Ishikawa (cell line): ENCODE measurements around the gene C16orf74.

Experiments
- CEBPB ChIP-seq: IDR thresholded peaks from 2 replicates; pipeline ENCODE4 v1.6.1; 2012
- CREB1 ChIP-seq: IDR thresholded peaks from 2 replicates; pipeline ENCODE4 v1.6.1; 2012; ENCODE audit warnings: low read depth
- EGR1 ChIP-seq: IDR thresholded peaks from 2 replicates; pipeline ENCODE4 v1.6.1; 2012
- EP300 ChIP-seq: IDR thresholded peaks from 2 replicates; pipeline ENCODE4 v1.6.1; 2012; ENCODE audit warnings: borderline replicate concordance
- FOXM1 ChIP-seq: IDR thresholded peaks from 2 replicates; pipeline ENCODE4 v1.6.1; 2012; ENCODE audit warnings: low read depth, borderline replicate concordance
- MAX ChIP-seq: IDR thresholded peaks from 2 replicates; pipeline ENCODE4 v1.6.1; 2012
- NFIC ChIP-seq: IDR thresholded peaks from 2 replicates; pipeline ENCODE4 v1.6.1; 2012
- RAD21 ChIP-seq: IDR thresholded peaks from 2 replicates; pipeline ENCODE4 v1.6.1; 2012; ENCODE audit warnings: low read depth
- REST ChIP-seq: IDR thresholded peaks from 2 replicates; pipeline ENCODE4 v1.6.1; 2012; ENCODE audit warnings: low read depth, mild to moderate bottlenecking
- TAF1 ChIP-seq: IDR thresholded peaks from 2 replicates; pipeline ENCODE4 v1.6.1; 2012; ENCODE audit warnings: low read depth, mild to moderate bottlenecking
- TCF12 ChIP-seq: IDR thresholded peaks from 2 replicates; pipeline ENCODE4 v1.6.1; 2012; ENCODE audit warnings: low read depth
- TEAD4 ChIP-seq: IDR thresholded peaks from 2 replicates; pipeline ENCODE4 v1.6.1; 2012
- USF1 ChIP-seq: IDR thresholded peaks from 2 replicates; pipeline ENCODE4 v1.6.1; 2012
- YY1 ChIP-seq: IDR thresholded peaks from 2 replicates; pipeline ENCODE4 v1.6.1; 2012; ENCODE audit warnings: low read depth
- ZBTB7A ChIP-seq: IDR thresholded peaks from 2 replicates; pipeline ENCODE4 v1.6.1; 2012; ENCODE audit warnings: low read depth

C16orf74 gene

GRCh38 chr16:85689285-85689949 lies 61.5 kb downstream of the C16orf74 start:
- TF ChIP-seq ZBTB7A (no peak), YY1 (no peak), TEAD4 (no peak), USF1 (no peak), TCF12 (no peak), EP300 (no peak), EGR1 (no peak), CEBPB (no peak), RAD21 (no peak), FOXM1 (no peak)

- peak; percentile 28; the same call in 1 of the 2 replicates for TF ChIP-seq CREB1
- no peak for TF ChIP-seq USF1
- peak; percentile 57; the same call in 1 of the 2 replicates for TF ChIP-seq ZBTB7A
- peak; percentile 65; the same call in 1 of the 2 replicates for TF ChIP-seq TAF1
- no peak for TF ChIP-seq FOXM1
- TF ChIP-seq YY1: peak; percentile 83
- TF ChIP-seq NFIC: no peak
- TF ChIP-seq EP300: peak; percentile 24; the same call in 1 of the 2 replicates
- peak; percentile 26; the same call in 1 of the 2 replicates for TF ChIP-seq TEAD4
- no peak for TF ChIP-seq RAD21
- no peak for TF ChIP-seq REST
- TF ChIP-seq TCF12: 0 out of 2 replicates have a peak, but pooled peaks have one; percentile 18
- TF ChIP-seq CEBPB: no peak
- peak; percentile 98 for TF ChIP-seq MAX
- TF ChIP-seq EGR1: no peak
These were observed 62.2 kb downstream of the C16orf74 start, which contains the start of gene GINS2 for GRCh38 chr16:85688586-85689284. GINS2 (minus strand) TSS chr16:85688954; CDS start chr16:85688898, 56 bp downstream.

GRCh38 chr16:85687651-85688471 lies 63.0 kb downstream of the C16orf74 start:
- TF ChIP-seq CREB1: no peak
- TF ChIP-seq FOXM1: no peak
- TF ChIP-seq MAX: no peak
- TF ChIP-seq EGR1: no peak
- no peak for TF ChIP-seq REST
- TF ChIP-seq NFIC: no peak
- TF ChIP-seq USF1: no peak
- TF ChIP-seq EP300: no peak
- TF ChIP-seq TAF1: no peak
- TF ChIP-seq CEBPB: no peak
- no peak for TF ChIP-seq RAD21
- TF ChIP-seq TEAD4: no peak
- TF ChIP-seq TCF12: no peak
- no peak for TF ChIP-seq YY1
- TF ChIP-seq ZBTB7A: no peak
